ENCODE data around the gene PRR35.

PRR35 gene

GRCh38 chr16:546909-547770 lies 13.1 kb upstream of the PRR35 start:
- peak; percentile 48 for DNase-seq (ENCODE audit: low read depth, low spot score)

- no peak for DNase-seq (ENCODE audit: low read depth, low spot score)
Measured at GRCh38 chr16:548586-548985, 11.6 kb upstream of the PRR35 start.

GRCh38 chr16:549544-550263 lies 10.5 kb upstream of the PRR35 start:
- no peak for DNase-seq (ENCODE audit: low read depth, low spot score)

- no peak for DNase-seq (ENCODE audit: low read depth, low spot score)
Measured at GRCh38 chr16:551210-551609, 9.0 kb upstream of the PRR35 start.

- DNase-seq (ENCODE audit: low read depth, low spot score) = no peak
Measured at GRCh38 chr16:552171-552570, 8.0 kb upstream of the PRR35 start.

- no peak for DNase-seq (ENCODE audit: low read depth, low spot score)
Measured at GRCh38 chr16:553601-554296, 6.4 kb upstream of the PRR35 start.

GRCh38 chr16:554297-554621 lies 5.9 kb upstream of the PRR35 start:
- DNase-seq (ENCODE audit: low read depth, low spot score) = no peak

GRCh38 chr16:554640-555365 lies 5.4 kb upstream of the PRR35 start:
- peak; percentile 61 for DNase-seq (ENCODE audit: low read depth, low spot score)

GRCh38 chr16:555528-556473 lies 4.4 kb upstream of the PRR35 start:
- DNase-seq (ENCODE audit: low read depth, low spot score) = no peak

GRCh38 chr16:556474-557173 lies 3.6 kb upstream of the PRR35 start:
- no peak for DNase-seq (ENCODE audit: low read depth, low spot score)

GRCh38 chr16:557463-558297 lies 2.5 kb upstream of the PRR35 start:
- no peak for DNase-seq (ENCODE audit: low read depth, low spot score)

GRCh38 chr16:558298-559020 lies 1.7 kb upstream of the PRR35 start:
- DNase-seq (ENCODE audit: low read depth, low spot score) = no peak

- no peak for DNase-seq (ENCODE audit: low read depth, low spot score)
Measured at GRCh38 chr16:559021-559380, 1.2 kb upstream of the PRR35 start.

GRCh38 chr16:559411-560203 lies 587 bp upstream of the PRR35 start:
- DNase-seq (ENCODE audit: low read depth, low spot score) = no peak

- no peak for DNase-seq (ENCODE audit: low read depth, low spot score)
Measured at GRCh38 chr16:560701-561412, 663 bp downstream of the PRR35 start.

GRCh38 chr16:561413-561794 lies 1.2 kb downstream of the PRR35 start:
- DNase-seq (ENCODE audit: low read depth, low spot score) = no peak

Data from astrocyte of the hippocampus (primary cell).